Neural cell (in vitro differentiated cells): ENCODE data around the gene ATP13A2. TPM values are rescaled to one million over a fixed set of nuclear protein-coding genes. Genes with fewer than 3 reads are reported as not detected.

Experiments used
- H2AFZ ChIP-seq: fragments of 200-600, 300-800 bp; sonication (generic), shearing (Covaris generic); 2 replicates; pipeline ENCODE4 v1.6.0; 2014; ENCODE audit warnings: low read depth, mild to moderate bottlenecking, antibody characterized with exemption, low read length, moderate library complexity
- H3F3A ChIP-seq: fragments of 200-600 bp; shearing (Covaris generic); 2 replicates; pipeline ENCODE4 v1.6.1; 2016; ENCODE audit warnings: mild to moderate bottlenecking, moderate library complexity, mixed read lengths, antibody characterized with exemption, low read length; ENCODE audit not compliant: insufficient read depth, poor library complexity, severe bottlenecking
- H3K27ac ChIP-seq: fragments of 200-600, 300-800 bp; sonication (generic), shearing (Covaris generic); 2 replicates; pipeline ENCODE4 v1.5.1; 2014; ENCODE audit warnings: mild to moderate bottlenecking, low read length, moderate library complexity
- H3K27me3 ChIP-seq: fragments of 300-800, 200-600 bp; sonication (generic), shearing (Covaris generic); 2 replicates; pipeline ENCODE4 v1.6.0; 2014; ENCODE audit warnings: mild to moderate bottlenecking, low read depth, low read length, moderate library complexity; ENCODE audit not compliant: insufficient read depth
- H3K36me3 ChIP-seq: fragments of 300-800, 200-600 bp; sonication (generic), shearing (Covaris generic); 2 replicates; pipeline ENCODE4 v1.5.1; 2014; ENCODE audit warnings: mild to moderate bottlenecking, antibody characterized with exemption, low read length, moderate library complexity; ENCODE audit not compliant: insufficient read depth
- H3K4me2 ChIP-seq: fragments of 300-800, 200-600 bp; sonication (generic), shearing (Covaris generic); 2 replicates; pipeline ENCODE4 v1.6.0; 2014; ENCODE audit warnings: mild to moderate bottlenecking, low read length
- H3K4me3 ChIP-seq: fragments of 300-800, 200-600 bp; sonication (generic), shearing (Covaris generic); 2 replicates; pipeline ENCODE4 v1.5.1; 2014; ENCODE audit warnings: mild to moderate bottlenecking, low read length, moderate library complexity
- H3K79me2 ChIP-seq: fragments of 200-600 bp; shearing (Covaris generic); replicated peaks from 2 replicates; pipeline ENCODE4 v1.6.0; 2014; ENCODE audit warnings: mild to moderate bottlenecking, low read length, moderate library complexity; ENCODE audit not compliant: insufficient read depth
- H3K9ac ChIP-seq: fragments of 300-800, 200-600 bp; sonication (generic), shearing (Covaris generic); 2 replicates; pipeline ENCODE4 v1.6.1; 2016; ENCODE audit warnings: mild to moderate bottlenecking, low read length, mixed read lengths
- H3K9me2 ChIP-seq: fragments of 200-600 bp; shearing (Covaris generic); 2 replicates; pipeline ENCODE4 v1.6.1; 2016; ENCODE audit warnings: mild to moderate bottlenecking, low read length, mixed read lengths; ENCODE audit not compliant: insufficient read depth
- H3K9me3 ChIP-seq: fragments of 200-600, 300-800 bp; sonication (generic), shearing (Covaris generic); 2 replicates; pipeline ENCODE4 v1.6.1; 2016; ENCODE audit warnings: mild to moderate bottlenecking, mixed run types, low read length, moderate library complexity, mixed read lengths
- H4K20me1 ChIP-seq: fragments of 200-600 bp; shearing (Covaris generic); 2 replicates; pipeline ENCODE4 v1.6.1; 2016; ENCODE audit warnings: mild to moderate bottlenecking, mixed run types; ENCODE audit not compliant: insufficient read depth
- EP300 ChIP-seq: fragments of 450-650 bp; conservative IDR thresholded peaks from 2 replicates; pipeline ENCODE4 v1.6.1; 2014; ENCODE audit warnings: antibody characterized with exemption, mild to moderate bottlenecking, moderate library complexity; ENCODE audit not compliant: poor library complexity, severe bottlenecking
- EZH2 ChIP-seq: fragments of 200-600, 300-800 bp; shearing (Covaris generic), sonication (generic); IDR thresholded peaks from 2 replicates; pipeline ENCODE4 v1.6.1; 2014; ENCODE audit warnings: antibody characterized with exemption, low read length, borderline replicate concordance, mild to moderate bottlenecking; ENCODE audit not compliant: insufficient read depth, poor library complexity, severe bottlenecking
- MXI1 ChIP-seq: fragments of 450-650 bp; conservative IDR thresholded peaks from 2 replicates; pipeline ENCODE4 v1.6.1; 2014; ENCODE audit warnings: antibody characterized with exemption, mild to moderate bottlenecking; ENCODE audit not compliant: poor library complexity, severe bottlenecking
- POLR2AphosphoS5 ChIP-seq: IDR thresholded peaks from 2 replicates; pipeline ENCODE4 v1.6.1; 2012
- RAD21 ChIP-seq: fragments of 450-650 bp; conservative IDR thresholded peaks from 2 replicates; pipeline ENCODE4 v1.6.1; 2014; ENCODE audit warnings: antibody characterized with exemption, mild to moderate bottlenecking, moderate library complexity
- SMC3 ChIP-seq: fragments of 450-650 bp; conservative IDR thresholded peaks from 2 replicates; pipeline ENCODE4 v1.6.1; 2014; ENCODE audit warnings: antibody characterized with exemption, mild to moderate bottlenecking, moderate library complexity; ENCODE audit not compliant: poor library complexity
- TAF1 ChIP-seq: IDR thresholded peaks from 2 replicates; pipeline ENCODE4 v1.6.1; 2012; ENCODE audit warnings: low read depth
- polyA plus RNA-seq: library from polyadenylated mRNA; depleted of rRNA; stranded (reverse); fragments of >200 nt; gene quantifications from 2 replicates; pipeline ENCODE4 v1.2.3, GENCODE V29; 2014
- TF ChIP-seq, protein P1 (sequence below): IDR thresholded peaks from 2 replicates; pipeline ENCODE4 v1.6.1; 2012; ENCODE audit warnings: borderline replicate concordance
- TF ChIP-seq, protein P2 (sequence below): fragments of 450-650 bp; IDR thresholded peaks from 2 replicates; pipeline ENCODE4 v1.5.1; 2014; ENCODE audit warnings: antibody characterized with exemption, mild to moderate bottlenecking, moderate library complexity; ENCODE audit not compliant: poor library complexity, severe bottlenecking

Gene ATP13A2
- polyA plus RNA-seq, 1 donor from 2014 or later = 43.3 TPM

DNA sequence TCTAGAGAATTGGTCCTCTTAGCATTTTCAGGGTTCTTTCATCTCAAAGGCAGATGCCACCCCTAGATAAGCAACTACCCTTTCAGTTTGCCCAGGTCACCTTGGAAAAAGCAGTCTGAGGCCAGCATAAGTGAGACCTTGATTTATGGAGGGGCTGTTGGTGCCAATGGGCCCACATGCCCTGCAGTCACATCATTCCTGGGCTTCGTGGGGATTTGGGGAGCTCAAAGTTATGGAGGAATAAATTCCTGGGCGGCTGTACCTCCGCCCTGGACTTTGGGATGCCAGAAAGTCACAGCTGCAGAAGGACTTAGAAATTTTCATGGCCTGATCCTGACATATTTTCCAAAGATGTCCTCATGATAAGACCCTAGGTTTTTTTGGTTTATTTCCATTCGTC, 44.8 kb upstream of the ATP13A2 start:
- no peaks in the 10 kb centered on the region for H3F3A ChIP-seq
- TF ChIP-seq MXI1 (no peak), TAF1 (no peak), POLR2AphosphoS5 (no peak), SMC3 (no peak)
- TF ChIP-seq, protein P1, sequence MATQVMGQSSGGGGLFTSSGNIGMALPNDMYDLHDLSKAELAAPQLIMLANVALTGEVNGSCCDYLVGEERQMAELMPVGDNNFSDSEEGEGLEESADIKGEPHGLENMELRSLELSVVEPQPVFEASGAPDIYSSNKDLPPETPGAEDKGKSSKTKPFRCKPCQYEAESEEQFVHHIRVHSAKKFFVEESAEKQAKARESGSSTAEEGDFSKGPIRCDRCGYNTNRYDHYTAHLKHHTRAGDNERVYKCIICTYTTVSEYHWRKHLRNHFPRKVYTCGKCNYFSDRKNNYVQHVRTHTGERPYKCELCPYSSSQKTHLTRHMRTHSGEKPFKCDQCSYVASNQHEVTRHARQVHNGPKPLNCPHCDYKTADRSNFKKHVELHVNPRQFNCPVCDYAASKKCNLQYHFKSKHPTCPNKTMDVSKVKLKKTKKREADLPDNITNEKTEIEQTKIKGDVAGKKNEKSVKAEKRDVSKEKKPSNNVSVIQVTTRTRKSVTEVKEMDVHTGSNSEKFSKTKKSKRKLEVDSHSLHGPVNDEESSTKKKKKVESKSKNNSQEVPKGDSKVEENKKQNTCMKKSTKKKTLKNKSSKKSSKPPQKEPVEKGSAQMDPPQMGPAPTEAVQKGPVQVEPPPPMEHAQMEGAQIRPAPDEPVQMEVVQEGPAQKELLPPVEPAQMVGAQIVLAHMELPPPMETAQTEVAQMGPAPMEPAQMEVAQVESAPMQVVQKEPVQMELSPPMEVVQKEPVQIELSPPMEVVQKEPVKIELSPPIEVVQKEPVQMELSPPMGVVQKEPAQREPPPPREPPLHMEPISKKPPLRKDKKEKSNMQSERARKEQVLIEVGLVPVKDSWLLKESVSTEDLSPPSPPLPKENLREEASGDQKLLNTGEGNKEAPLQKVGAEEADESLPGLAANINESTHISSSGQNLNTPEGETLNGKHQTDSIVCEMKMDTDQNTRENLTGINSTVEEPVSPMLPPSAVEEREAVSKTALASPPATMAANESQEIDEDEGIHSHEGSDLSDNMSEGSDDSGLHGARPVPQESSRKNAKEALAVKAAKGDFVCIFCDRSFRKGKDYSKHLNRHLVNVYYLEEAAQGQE = no peak
- TF ChIP-seq, protein P2, sequence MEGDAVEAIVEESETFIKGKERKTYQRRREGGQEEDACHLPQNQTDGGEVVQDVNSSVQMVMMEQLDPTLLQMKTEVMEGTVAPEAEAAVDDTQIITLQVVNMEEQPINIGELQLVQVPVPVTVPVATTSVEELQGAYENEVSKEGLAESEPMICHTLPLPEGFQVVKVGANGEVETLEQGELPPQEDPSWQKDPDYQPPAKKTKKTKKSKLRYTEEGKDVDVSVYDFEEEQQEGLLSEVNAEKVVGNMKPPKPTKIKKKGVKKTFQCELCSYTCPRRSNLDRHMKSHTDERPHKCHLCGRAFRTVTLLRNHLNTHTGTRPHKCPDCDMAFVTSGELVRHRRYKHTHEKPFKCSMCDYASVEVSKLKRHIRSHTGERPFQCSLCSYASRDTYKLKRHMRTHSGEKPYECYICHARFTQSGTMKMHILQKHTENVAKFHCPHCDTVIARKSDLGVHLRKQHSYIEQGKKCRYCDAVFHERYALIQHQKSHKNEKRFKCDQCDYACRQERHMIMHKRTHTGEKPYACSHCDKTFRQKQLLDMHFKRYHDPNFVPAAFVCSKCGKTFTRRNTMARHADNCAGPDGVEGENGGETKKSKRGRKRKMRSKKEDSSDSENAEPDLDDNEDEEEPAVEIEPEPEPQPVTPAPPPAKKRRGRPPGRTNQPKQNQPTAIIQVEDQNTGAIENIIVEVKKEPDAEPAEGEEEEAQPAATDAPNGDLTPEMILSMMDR = no peak
- no peaks in the 10 kb centered on the region for H3K27me3 ChIP-seq
- no peak overlapping the region for H3K4me3 ChIP-seq
- H3K36me3 ChIP-seq = no peaks in the 10 kb centered on the region
- H3K9ac ChIP-seq = no peak overlapping the region
- no peaks in the 10 kb centered on the region for H3K9me2 ChIP-seq
- H3K27ac ChIP-seq = no peak overlapping the region
- no peak overlapping the region for H3K4me2 ChIP-seq
- no peak overlapping the region for H2AFZ ChIP-seq
- H3K79me2 ChIP-seq = peaks cover 16% of the 10 kb centered on the region
- no peaks in the 10 kb centered on the region for H4K20me1 ChIP-seq
- no peaks in the 10 kb centered on the region for H3K9me3 ChIP-seq

DNA sequence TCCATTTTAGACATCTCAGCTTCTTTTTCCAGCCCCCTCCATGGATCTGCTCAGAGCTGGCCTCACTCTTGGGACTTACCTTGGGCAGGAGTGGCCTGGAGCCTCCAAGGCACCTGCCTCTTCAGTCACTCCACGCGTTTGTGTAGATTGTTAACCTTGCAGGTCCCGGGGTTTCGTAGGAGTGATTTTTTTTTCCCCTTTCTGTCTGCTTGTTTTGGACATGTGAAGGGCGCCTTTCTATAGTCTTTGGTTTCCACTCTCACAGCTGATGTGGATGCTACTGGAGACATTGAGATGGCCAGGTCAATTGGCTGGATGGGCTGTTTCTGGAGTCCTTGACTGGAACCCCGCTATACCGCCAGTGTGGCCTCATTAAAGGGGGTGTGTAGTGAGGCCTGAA, 44.1 kb upstream of the ATP13A2 start:
- no peak overlapping the region for H3K4me2 ChIP-seq
- no peaks in the 10 kb centered on the region for H3K36me3 ChIP-seq
- H4K20me1 ChIP-seq = no peaks in the 10 kb centered on the region
- H2AFZ ChIP-seq = no peak overlapping the region
- TF ChIP-seq, protein P2 = no peak
- TF ChIP-seq EP300 = no peak
- no peak for TF ChIP-seq TAF1
- no peak for TF ChIP-seq MXI1
- TF ChIP-seq, protein P1 = no peak
- TF ChIP-seq EZH2 = no peak
- no peak for TF ChIP-seq SMC3
- no peak for TF ChIP-seq POLR2AphosphoS5
- TF ChIP-seq RAD21 = no peak
- H3K79me2 ChIP-seq = peaks cover 21% of the 10 kb centered on the region
- no peak overlapping the region for H3K9ac ChIP-seq
- H3K9me2 ChIP-seq = no peaks in the 10 kb centered on the region
- no peaks in the 10 kb centered on the region for H3K27me3 ChIP-seq
- H3K27ac ChIP-seq = no peak overlapping the region
- no peak overlapping the region for H3K4me3 ChIP-seq
- no peaks in the 10 kb centered on the region for H3F3A ChIP-seq
- H3K9me3 ChIP-seq = no peaks in the 10 kb centered on the region
